PC-9 (cell line): ENCODE results near the gene DLL4. TPM values are rescaled to one million over a fixed set of nuclear protein-coding genes. Genes with fewer than 3 reads are reported as not detected.

Experiments used
- BruUV-seq: library from RNA; stranded (reverse); fragments of 400-500 nt; replicated peaks from 2 replicates; lab custom pipeline; 2021; lab: Mats Ljungman, UMichigan
- CTCF ChIA-PET: fragments of 300-600 bp; sonication (Branson Sonifier 250); formaldehyde crosslinking; loops from one replicate; lab custom pipeline; 2022; ENCODE audit warnings: antibody characterized with exemption; lab: Charles Lee
- POLR2A ChIA-PET: fragments of 300-600 bp; sonication (Branson Sonifier 250); formaldehyde crosslinking; loops from one replicate; lab custom pipeline; 2022; ENCODE audit warnings: antibody characterized with exemption; ENCODE audit not compliant: unreplicated experiment; lab: Charles Lee
- DNase-seq, 2 experiments: peaks; one replicate each; pipeline versions ENCODE4 v3.0.0 to v3.0.0-alpha.2; 2015 to 2022; ENCODE audit warnings: mixed read lengths in 1 of 2
- H2AFZ ChIP-seq: fragments of 200-600 bp; sonication (generic); 2 replicates; pipeline ENCODE4 v1.8.1; 2017; ENCODE audit warnings: antibody characterized with exemption
- H3F3A ChIP-seq: fragments of 200-600 bp; sonication (generic); 2 replicates; pipeline ENCODE4 v1.8.1; 2017; ENCODE audit warnings: antibody characterized with exemption, mild to moderate bottlenecking, low read depth; ENCODE audit not compliant: insufficient read depth
- H3K27ac ChIP-seq: fragments of 200-600 bp; sonication (generic); 2 replicates; pipeline ENCODE4 v1.6.1; 2016; ENCODE audit warnings: mixed run types
- H3K27me3 ChIP-seq: fragments of 200-600 bp; sonication (generic); 2 replicates; pipeline ENCODE4 v1.6.1; 2016; ENCODE audit warnings: low read depth, mixed run types; ENCODE audit not compliant: insufficient read depth
- H3K36me3 ChIP-seq: fragments of 200-600 bp; sonication (generic); 2 replicates; pipeline ENCODE4 v1.6.1; 2016; ENCODE audit warnings: low read depth, mixed run types
- H3K4me1 ChIP-seq: fragments of 200-600 bp; sonication (generic); replicated peaks from 2 replicates; pipeline ENCODE4 v1.6.1; 2016; ENCODE audit warnings: mixed run types; ENCODE audit not compliant: insufficient read depth
- H3K4me2 ChIP-seq: fragments of 200-600 bp; sonication (generic); 2 replicates; pipeline ENCODE4 v1.6.1; 2017; ENCODE audit warnings: mixed run types
- H3K4me3 ChIP-seq: fragments of 200-600 bp; sonication (generic); 2 replicates; pipeline ENCODE4 v1.6.1; 2016; ENCODE audit warnings: mixed run types
- H3K79me2 ChIP-seq: fragments of 200-600 bp; sonication (generic); 2 replicates; pipeline ENCODE4 v1.6.1; 2017; ENCODE audit warnings: low read depth, mixed run types
- H3K9me2 ChIP-seq: fragments of 200-600 bp; sonication (generic); 2 replicates; pipeline ENCODE4 v1.8.1; 2017; ENCODE audit warnings: mild to moderate bottlenecking; ENCODE audit not compliant: insufficient read depth
- H3K9me3 ChIP-seq: fragments of 200-600 bp; sonication (generic); 2 replicates; pipeline ENCODE4 v1.8.1; 2016; ENCODE audit warnings: low read depth; ENCODE audit not compliant: insufficient read depth
- H4K20me1 ChIP-seq: fragments of 200-600 bp; sonication (generic); 2 replicates; pipeline ENCODE4 v1.8.1; 2017; ENCODE audit not compliant: insufficient read depth
- CTCF ChIP-seq: fragments of 200-600 bp; sonication (generic); conservative IDR thresholded peaks from 2 replicates; pipeline ENCODE4 v1.6.1; 2017; ENCODE audit warnings: mixed run types, antibody characterized with exemption, mild to moderate bottlenecking, moderate library complexity
- EZH2 ChIP-seq: fragments of 200-600 bp; sonication (generic); IDR thresholded peaks from 2 replicates; pipeline ENCODE4 v1.8.0; 2017; ENCODE audit warnings: antibody characterized with exemption, low read depth
- intact Hi-C: fragments of 100-400 bp; cut with micrococcal nuclease; formaldehyde crosslinking; loops from one replicate; pipeline ENCODE4 v1.10.0; 2022; ENCODE audit not compliant: unreplicated experiment
- total RNA-seq: library from RNA; stranded (reverse); gene quantifications from 2 replicates; pipeline ENCODE4 v1.2.3, GENCODE V29; 2021

The DLL4 gene
- total RNA-seq, 1 experiment from 2014 or later: 0.48 TPM

- Histone ChIP-seq H3K27ac (no peak overlapping the region), H3K4me1 (peaks cover 15% of the 10 kb centered on the region), H3K36me3 (no peaks in the 10 kb centered on the region), H2AFZ (no peak overlapping the region), H3K79me2 (no peaks in the 10 kb centered on the region), H3K9me2 (no peaks in the 10 kb centered on the region), H3K27me3 (no peaks in the 10 kb centered on the region), H3K4me3 (no peak overlapping the region), H4K20me1 (no peaks in the 10 kb centered on the region; the same call in 1 of the 2 replicates), H3K9me3 (no peaks in the 10 kb centered on the region), H3F3A (peaks cover 29% of the 10 kb centered on the region; the same call in 1 of the 2 replicates), H3K4me2 (no peak overlapping the region)
- intact Hi-C loops: loop anchor here (5.0 to 10.0 kb wide), 2 partner anchors 909 to 1232 kb away; no protein-coding TSS in a partner anchor
- ChIA-PET POLR2A (interaction anchor here (0.6 to 0.7 kb wide), 2 partner anchors 32 to 41 kb away, joined by 3 to 6 read pairs; no protein-coding TSS in a partner anchor), CTCF (interaction anchor here (0.5 to 0.7 kb wide), 2 partner anchors 276 to 493 kb away, joined by 3 read pairs; no protein-coding TSS in a partner anchor)
- no peak for DNase-seq
- BruUV-seq: no TSS peak
- TF ChIP-seq EZH2 (no peak), CTCF (no peak)
These were observed 26.3 kb upstream of the DLL4 start for GRCh38 chr15:40902605-40903561.

DNA sequence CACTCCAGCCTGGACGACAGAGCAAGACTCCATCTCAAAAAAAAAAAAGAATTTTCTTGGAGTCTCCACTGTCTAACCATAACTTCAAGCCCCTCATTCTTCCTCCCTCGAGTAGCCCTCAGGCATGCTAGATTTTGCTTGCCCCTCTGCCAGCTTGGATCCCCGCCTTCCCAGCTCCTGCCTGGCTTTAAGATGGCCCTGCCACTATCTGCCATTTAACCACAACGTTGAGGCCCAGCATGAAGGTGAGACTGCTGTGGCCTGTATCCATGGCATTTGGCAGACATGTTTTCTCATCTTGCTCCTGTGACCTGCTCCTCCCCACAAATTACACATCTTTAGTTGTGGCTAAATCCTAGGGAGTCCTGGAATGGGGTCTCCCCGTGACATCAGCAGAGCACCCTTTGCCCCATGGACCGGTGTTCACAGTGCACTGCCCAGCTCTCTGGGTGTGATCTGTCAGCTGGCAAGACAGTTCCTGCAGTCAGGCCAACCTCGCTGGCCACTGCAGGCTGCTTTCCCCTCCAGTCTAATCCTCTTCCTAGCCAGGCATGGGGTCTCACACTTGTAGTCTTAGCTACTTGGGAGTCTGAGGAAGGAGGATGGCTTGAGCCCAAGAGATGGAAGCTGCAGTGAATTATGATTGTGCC is 24.5 kb upstream of the DLL4 start:
- intact Hi-C loops: loop anchor here (1.0 to 10.0 kb wide), 6 partner anchors 34 to 1230 kb away; partner anchors contain the start of genes NUSAP1 and OIP5
- Histone ChIP-seq H2AFZ (no peak overlapping the region), H3K4me2 (no peak overlapping the region), H3K79me2 (no peaks in the 10 kb centered on the region), H4K20me1 (no peaks in the 10 kb centered on the region; the same call in 1 of the 2 replicates), H3K27ac (no peak overlapping the region), H3F3A (peaks cover 29% of the 10 kb centered on the region; the same call in 1 of the 2 replicates), H3K27me3 (no peaks in the 10 kb centered on the region), H3K9me3 (no peaks in the 10 kb centered on the region), H3K4me3 (no peak overlapping the region), H3K4me1 (peaks cover 18% of the 10 kb centered on the region), H3K36me3 (no peaks in the 10 kb centered on the region), H3K9me2 (no peaks in the 10 kb centered on the region)
- CTCF ChIA-PET: interaction anchor here (0.5 to 0.6 kb wide), 2 partner anchors 111 to 1005 kb away, joined by 3 to 4 read pairs; no protein-coding TSS in a partner anchor
- POLR2A ChIA-PET: interaction anchor here (0.6 to 0.7 kb wide), 2 partner anchors 114 to 340 kb away, joined by 4 to 7 read pairs; partner anchors contain the start of gene CCDC32
- TF ChIP-seq EZH2 (no peak), CTCF (no peak)
- no TSS peak for BruUV-seq
- no peak for DNase-seq
